Activated B cell treated with CpG ODN at 0.5 μM for 24 hours (primary cell): ENCODE data around the gene FAM200C. TPM values are rescaled to one million over a fixed set of nuclear protein-coding genes. Genes with fewer than 3 reads are reported as not detected.

Experiments used
- ATAC-seq: fragments of 200-7000 bp; cut with Tn5 transposase; one replicate; pipeline ENCODE4 v1.10.0; 2021; ENCODE audit warnings: low read depth, mild to moderate bottlenecking, moderate library complexity
- CTCF ChIA-PET: fragments of 350-600 bp; sonication (Branson Sonifier 250); formaldehyde crosslinking; loops from one replicate; lab custom pipeline; 2021; ENCODE audit warnings: antibody characterized with exemption; lab: Charles Lee
- POLR2A ChIA-PET: fragments of 350-600 bp; sonication (Branson Sonifier 250); formaldehyde crosslinking; loops from one replicate; lab custom pipeline; 2021; ENCODE audit warnings: antibody characterized with exemption; lab: Charles Lee
- DNase-seq: peaks from one replicate; pipeline ENCODE4 v3.0.0; 2022
- H3K27ac Mint-ChIP-seq: one replicate; pipeline ENCODE4 v1.8.0; 2020; ENCODE audit warnings: mixed read lengths
- H3K27me3 Mint-ChIP-seq: one replicate; pipeline ENCODE4 v1.8.0; 2021; ENCODE audit warnings: mixed read lengths
- H3K36me3 Mint-ChIP-seq: one replicate; pipeline ENCODE4 v1.8.0; 2021; ENCODE audit warnings: low read depth, mixed read lengths
- H3K4me1 Mint-ChIP-seq: one replicate; pipeline ENCODE4 v1.8.0; 2021; ENCODE audit warnings: mixed read lengths
- H3K4me3 Mint-ChIP-seq: one replicate; pipeline ENCODE4 v1.8.0; 2020; ENCODE audit warnings: mild to moderate bottlenecking, mixed read lengths
- H3K9me3 Mint-ChIP-seq: one replicate; pipeline ENCODE4 v1.8.0; 2020; ENCODE audit warnings: mixed read lengths
- intact Hi-C: fragments of 100-400 bp; cut with micrococcal nuclease; formaldehyde crosslinking; loops from one replicate; pipeline ENCODE4 v1.15.1; 2024
- total RNA-seq: library from RNA; stranded (reverse); gene quantifications from 2 replicates; pipeline ENCODE4 v1.2.3, GENCODE V29; 2022
- TF ChIP-seq, protein P1 (sequence below): fragments of 200-600 bp; IDR thresholded peaks from one replicate; pipeline ENCODE4 v1.8.0; 2022; ENCODE audit warnings: antibody characterized with exemption, mild to moderate bottlenecking

FAM200C gene
- total RNA-seq, 1 donor from 2014 or later: 0.44 TPM

- peak overlapping the region; percentile 48 for H3K4me3 Mint-ChIP-seq
- ChIA-PET POLR2A (interaction anchor here (0.6 to 2.6 kb wide), 5 partner anchors 12 to 246 kb away, joined by 3 to 16 read pairs (median 5); partner anchors contain the start of genes PTTG1 and SLU7), CTCF (interaction anchor here (1.8 kb wide), 1 partner anchor 15 kb away, joined by 6 read pairs; the partner anchor contains the start of gene SLU7)
- intact Hi-C loops: loop anchor here (1.0 to 10.0 kb wide), 2 partner anchors 15 to 271 kb away; partner anchors contain the start of gene SLU7
- ATAC-seq (peak; percentile 72), DNase-seq (peak; percentile 59)
- no peaks in the 10 kb centered on the region for H3K27me3 Mint-ChIP-seq
- peak overlapping the region; percentile 3 for H3K27ac Mint-ChIP-seq
- no peaks in the 10 kb centered on the region for H3K9me3 Mint-ChIP-seq
- TF ChIP-seq, protein P1, sequence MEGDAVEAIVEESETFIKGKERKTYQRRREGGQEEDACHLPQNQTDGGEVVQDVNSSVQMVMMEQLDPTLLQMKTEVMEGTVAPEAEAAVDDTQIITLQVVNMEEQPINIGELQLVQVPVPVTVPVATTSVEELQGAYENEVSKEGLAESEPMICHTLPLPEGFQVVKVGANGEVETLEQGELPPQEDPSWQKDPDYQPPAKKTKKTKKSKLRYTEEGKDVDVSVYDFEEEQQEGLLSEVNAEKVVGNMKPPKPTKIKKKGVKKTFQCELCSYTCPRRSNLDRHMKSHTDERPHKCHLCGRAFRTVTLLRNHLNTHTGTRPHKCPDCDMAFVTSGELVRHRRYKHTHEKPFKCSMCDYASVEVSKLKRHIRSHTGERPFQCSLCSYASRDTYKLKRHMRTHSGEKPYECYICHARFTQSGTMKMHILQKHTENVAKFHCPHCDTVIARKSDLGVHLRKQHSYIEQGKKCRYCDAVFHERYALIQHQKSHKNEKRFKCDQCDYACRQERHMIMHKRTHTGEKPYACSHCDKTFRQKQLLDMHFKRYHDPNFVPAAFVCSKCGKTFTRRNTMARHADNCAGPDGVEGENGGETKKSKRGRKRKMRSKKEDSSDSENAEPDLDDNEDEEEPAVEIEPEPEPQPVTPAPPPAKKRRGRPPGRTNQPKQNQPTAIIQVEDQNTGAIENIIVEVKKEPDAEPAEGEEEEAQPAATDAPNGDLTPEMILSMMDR: no peak
- H3K4me1 Mint-ChIP-seq: peaks cover 62% of the 10 kb centered on the region
- H3K36me3 Mint-ChIP-seq: peaks cover 3% of the 10 kb centered on the region
These were observed 34.2 kb upstream of the FAM200C start for GRCh38 chr5:160434022-160434531.

DNA sequence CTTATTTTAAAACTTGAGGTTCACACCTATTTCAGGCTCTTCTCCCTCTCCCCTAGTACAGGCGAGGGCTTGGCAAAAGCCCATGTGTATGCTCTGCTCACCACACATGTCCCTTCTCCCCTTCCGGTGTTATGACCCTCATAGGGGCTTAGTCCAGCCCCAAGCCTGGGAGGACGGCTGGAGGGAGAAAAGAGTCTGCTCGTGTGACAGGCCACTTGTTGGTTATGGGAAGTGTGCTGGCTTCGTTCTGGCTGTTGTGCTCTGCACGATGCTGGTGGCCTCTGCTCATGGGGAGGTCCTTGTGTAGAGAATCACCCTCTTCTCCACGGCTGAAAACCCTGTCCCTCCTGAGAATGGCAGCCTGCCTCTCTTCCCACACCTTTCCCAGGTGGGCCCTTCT, 32.9 kb upstream of the FAM200C start:
- no peak for DNase-seq
- Mint-ChIP-seq H3K27ac (no peak overlapping the region), H3K4me1 (peaks cover 52% of the 10 kb centered on the region), H3K36me3 (peaks cover 11% of the 10 kb centered on the region), H3K4me3 (peak overlapping the region; percentile 13), H3K27me3 (no peaks in the 10 kb centered on the region), H3K9me3 (no peaks in the 10 kb centered on the region)
- TF ChIP-seq, protein P1: no peak
- intact Hi-C loops: loop anchor here (10.0 kb wide), 1 partner anchor 272 kb away; no protein-coding TSS in a partner anchor
- CTCF ChIA-PET: interaction anchor here (1.8 kb wide), 1 partner anchor 13 kb away, joined by 6 read pairs; the partner anchor contains the start of gene SLU7
- no peak for ATAC-seq
- POLR2A ChIA-PET: interaction anchor here (0.6 to 2.6 kb wide), 4 partner anchors 14 to 360 kb away, joined by 4 to 16 read pairs (median 8); partner anchors contain the start of gene SLU7

- H3K27me3 Mint-ChIP-seq: no peaks in the 10 kb centered on the region
- TF ChIP-seq, protein P1: no peak
- intact Hi-C loops: loop anchor here (10.0 kb wide), 1 partner anchor 273 kb away; no protein-coding TSS in a partner anchor
- peaks cover 14% of the 10 kb centered on the region for H3K36me3 Mint-ChIP-seq
- DNase-seq (no peak), ATAC-seq (peak; percentile 80)
- POLR2A ChIA-PET: interaction anchor here (0.8 to 2.6 kb wide), 2 partner anchors 13 to 35 kb away, joined by 4 to 16 read pairs; partner anchors contain the start of gene SLU7
- no peaks in the 10 kb centered on the region for H3K9me3 Mint-ChIP-seq
- peak overlapping the region; percentile 1 for H3K27ac Mint-ChIP-seq
- H3K4me3 Mint-ChIP-seq: no peak overlapping the region
- peaks cover 52% of the 10 kb centered on the region for H3K4me1 Mint-ChIP-seq
- CTCF ChIA-PET: no interaction called here
These were observed 32.3 kb upstream of the FAM200C start for GRCh38 chr5:160432196-160432595.

- Mint-ChIP-seq H3K4me3 (no peak overlapping the region), H3K27me3 (no peaks in the 10 kb centered on the region), H3K27ac (no peak overlapping the region), H3K4me1 (peaks cover 42% of the 10 kb centered on the region), H3K36me3 (peaks cover 14% of the 10 kb centered on the region), H3K9me3 (no peaks in the 10 kb centered on the region)
- ChIA-PET CTCF (interaction anchor here (3.3 kb wide), 1 partner anchor 11 kb away, joined by 15 read pairs; no protein-coding TSS in a partner anchor), POLR2A (no interaction called here)
- intact Hi-C loops: no loop called here
- ATAC-seq (no peak), DNase-seq (no peak)
- TF ChIP-seq, protein P1: no peak
These were observed 27.8 kb upstream of the FAM200C start for GRCh38 chr5:160427607-160428006.

- H3K9me3 Mint-ChIP-seq: no peaks in the 10 kb centered on the region
- peaks cover 68% of the 10 kb centered on the region for H3K4me1 Mint-ChIP-seq
- ChIA-PET CTCF (interaction anchor here (3.9 kb wide), 1 partner anchor 16 kb away, joined by 33 read pairs; no protein-coding TSS in a partner anchor), POLR2A (interaction anchor here (0.6 to 2.6 kb wide), 2 partner anchors 45 to 416 kb away, joined by 5 to 27 read pairs; no protein-coding TSS in a partner anchor)
- no peak for ATAC-seq
- TF ChIP-seq, protein P1: no peak
- H3K27me3 Mint-ChIP-seq: no peaks in the 10 kb centered on the region
- H3K4me3 Mint-ChIP-seq: peak overlapping the region; percentile 24
- no peak for DNase-seq
- H3K36me3 Mint-ChIP-seq: peaks cover 16% of the 10 kb centered on the region
- intact Hi-C loops: no loop called here
- peak overlapping the region; percentile 94 for H3K27ac Mint-ChIP-seq
These were observed 23.2 kb upstream of the FAM200C start for GRCh38 chr5:160423099-160423498.
